Measurements from ENCODE around the gene STEAP3.

DNA sequence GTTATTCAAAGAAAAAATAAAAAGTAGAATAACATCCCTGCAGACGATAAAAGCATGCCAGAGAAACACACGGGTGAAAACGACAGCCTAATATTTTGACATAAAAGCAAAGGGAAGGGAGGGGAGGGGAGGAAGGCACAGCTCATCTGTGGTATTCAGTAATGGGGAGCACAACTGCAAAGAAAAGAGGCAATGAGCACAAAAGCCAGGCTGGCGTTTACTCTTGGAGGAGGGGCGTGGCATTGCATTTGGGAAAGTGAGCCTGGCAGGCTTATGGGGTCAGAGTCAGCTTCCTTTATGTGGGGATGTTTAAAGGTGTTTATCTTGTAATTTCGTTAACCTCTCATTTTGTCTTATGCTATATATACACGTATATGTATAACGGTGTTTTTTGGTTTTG, 53.2 kb downstream of the STEAP3 start:
- TF ChIP-seq, protein P1, sequence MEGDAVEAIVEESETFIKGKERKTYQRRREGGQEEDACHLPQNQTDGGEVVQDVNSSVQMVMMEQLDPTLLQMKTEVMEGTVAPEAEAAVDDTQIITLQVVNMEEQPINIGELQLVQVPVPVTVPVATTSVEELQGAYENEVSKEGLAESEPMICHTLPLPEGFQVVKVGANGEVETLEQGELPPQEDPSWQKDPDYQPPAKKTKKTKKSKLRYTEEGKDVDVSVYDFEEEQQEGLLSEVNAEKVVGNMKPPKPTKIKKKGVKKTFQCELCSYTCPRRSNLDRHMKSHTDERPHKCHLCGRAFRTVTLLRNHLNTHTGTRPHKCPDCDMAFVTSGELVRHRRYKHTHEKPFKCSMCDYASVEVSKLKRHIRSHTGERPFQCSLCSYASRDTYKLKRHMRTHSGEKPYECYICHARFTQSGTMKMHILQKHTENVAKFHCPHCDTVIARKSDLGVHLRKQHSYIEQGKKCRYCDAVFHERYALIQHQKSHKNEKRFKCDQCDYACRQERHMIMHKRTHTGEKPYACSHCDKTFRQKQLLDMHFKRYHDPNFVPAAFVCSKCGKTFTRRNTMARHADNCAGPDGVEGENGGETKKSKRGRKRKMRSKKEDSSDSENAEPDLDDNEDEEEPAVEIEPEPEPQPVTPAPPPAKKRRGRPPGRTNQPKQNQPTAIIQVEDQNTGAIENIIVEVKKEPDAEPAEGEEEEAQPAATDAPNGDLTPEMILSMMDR (IDR thresholded peaks at IDR 0.05; ENCODE audit: insufficient read depth, low read depth, low read length): no peak
- no peak for TF ChIP-seq EZH2 (IDR thresholded peaks at IDR 0.05; ENCODE audit: insufficient read depth, low read length)

Measured in astrocyte (in vitro differentiated cells and primary cell).